Cardiac fibroblast (primary cell): ENCODE data around the gene TINAGL1.

Experiments used
- DNase-seq, 2 donors: peaks; one replicate each; pipeline versions ENCODE4 v3.0.0 to v3.0.0-alpha.2; 2010; ENCODE audit warnings: low read depth in 2 of 2
- H3K4me3 ChIP-seq, 2 donors: replicated peaks in 1 of 2; 1 replicate in 1 of 2; 2 replicates in 1 of 2; pipeline ENCODE4 v1.5.1; 2011; ENCODE audit warnings: low read depth in 2 of 2, low read length in 2 of 2, mild to moderate bottlenecking in 2 of 2, moderate library complexity in 1 of 2
- CTCF ChIP-seq: IDR thresholded peaks from one replicate; pipeline ENCODE4 v1.5.1; 2011; ENCODE audit warnings: low read depth, mild to moderate bottlenecking, low read length, inconsistent platforms

Gene TINAGL1

GRCh38 chr1:31628931-31629556 lies 52.7 kb downstream of the TINAGL1 start:
- no peak overlapping the region for H3K4me3 ChIP-seq
- TF ChIP-seq CTCF, result no peak
- DNase-seq, result no peak

DNA sequence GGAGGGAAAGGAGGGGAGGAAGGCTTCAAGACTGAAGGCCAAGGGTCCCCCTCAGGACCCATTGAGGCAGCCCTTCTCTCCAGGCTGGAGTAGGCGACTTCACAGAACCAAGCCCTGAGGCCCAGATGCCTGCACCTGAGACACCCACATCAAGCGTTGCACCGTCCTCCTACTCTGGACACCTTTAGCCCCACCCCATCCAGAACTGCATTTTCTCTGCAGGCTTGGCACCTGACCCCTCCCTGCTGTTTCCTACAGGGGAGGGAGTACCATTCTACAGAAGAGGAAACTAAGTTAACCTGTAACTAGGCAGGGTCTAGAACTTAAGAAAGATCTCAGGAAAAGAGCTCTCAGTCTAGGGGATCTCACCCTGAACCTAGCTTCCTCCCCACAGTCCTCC lies 56.3 kb downstream of the TINAGL1 start:
- DNase-seq, result no peak
- no peak overlapping the region for H3K4me3 ChIP-seq
- TF ChIP-seq CTCF, result no peak

DNA sequence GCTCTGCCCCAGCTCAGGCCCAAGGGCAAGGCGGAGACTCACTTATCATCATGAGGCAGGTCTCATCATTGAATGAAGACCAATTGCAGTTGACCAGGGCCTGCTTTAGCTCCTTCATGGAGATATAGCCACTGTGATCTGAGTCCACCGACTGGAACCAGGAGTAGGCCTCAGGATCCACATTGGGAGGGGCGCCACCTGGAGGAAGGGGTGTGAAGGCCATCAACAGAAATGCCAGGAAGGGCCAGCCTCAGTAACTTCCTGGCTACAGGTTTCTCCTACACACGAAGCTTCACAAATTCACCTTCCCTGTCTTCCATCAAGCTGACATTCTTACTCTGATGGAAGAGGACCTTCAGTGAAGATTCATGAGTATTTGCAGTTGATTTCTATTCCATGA lies 56.8 kb downstream of the TINAGL1 start:
- peak in 1 of 2 donors; percentile 22 for DNase-seq
- no peak overlapping the region for H3K4me3 ChIP-seq
- peak; percentile 67 for TF ChIP-seq CTCF
